Mucosa of descending colon (tissue), 3 donors: ENCODE measurements around the gene HMX2. TPM values are rescaled to one million over a fixed set of nuclear protein-coding genes. Genes with fewer than 3 reads are reported as not detected.

Source experiments
- ATAC-seq: fragments of 200-7000 bp; cut with Tn5 transposase; one replicate; pipeline ENCODE4 v1.9.1; 2020; ENCODE audit warnings: mild to moderate bottlenecking, moderate library complexity
- DNase-seq, 3 donors: peaks; one replicate each; pipeline ENCODE4 v3.0.0-alpha.2; 2020
- H3K36me3 ChIP-seq: fragments of 200-600 bp; one replicate; pipeline ENCODE4 v1.8.0; 2021; ENCODE audit warnings: low read depth, mild to moderate bottlenecking
- H3K4me1 ChIP-seq: fragments of 200-600 bp; one replicate; pipeline ENCODE4 v1.8.0; 2021; ENCODE audit warnings: low read depth, mild to moderate bottlenecking
- H3K4me3 ChIP-seq: fragments of 200-600 bp; one replicate; pipeline ENCODE4 v1.8.0; 2021; ENCODE audit warnings: mild to moderate bottlenecking
- H3K9me3 ChIP-seq: fragments of 200-600 bp; one replicate; pipeline ENCODE4 v1.8.0; 2021; ENCODE audit warnings: mild to moderate bottlenecking
- intact Hi-C, 2 donors: fragments of 100-400 bp; cut with DNase I in 1 of 2; cut with micrococcal nuclease in 1 of 2; formaldehyde crosslinking; loops; one replicate each; pipeline versions ENCODE4 v1.11.0 to v1.11.1; 2022; cut with DNase I, micrococcal nuclease
- total RNA-seq, 3 donors: library from RNA; stranded (reverse); fragmentation: NEBNext Ultra II Directional in 2 of 3; extraction: Animal tissue kit (Norgen Biotek cat#: 25700) in 2 of 3; gene quantifications; one replicate each; pipeline versions ENCODE4 v1.2.1 to v1.2.4, GENCODE V29; 2021 to 2023
- TF ChIP-seq, protein P1 (sequence below): fragments of 200-600 bp; IDR thresholded peaks from one replicate; pipeline ENCODE4 v1.8.0; 2022; ENCODE audit warnings: antibody characterized with exemption, mild to moderate bottlenecking
- donor health status: DM: no; HTN: no; CAD: no; lungs with moderate emphysema.
- donor health status: DM: no; HTN: no; CAD: no.
- donor health status: DM: no; HTN: yes; CAD: no.

The HMX2 gene
- total RNA-seq, 3 donors from 2014 or later: 0.17 to 0.25 (median 0.24) TPM

DNA sequence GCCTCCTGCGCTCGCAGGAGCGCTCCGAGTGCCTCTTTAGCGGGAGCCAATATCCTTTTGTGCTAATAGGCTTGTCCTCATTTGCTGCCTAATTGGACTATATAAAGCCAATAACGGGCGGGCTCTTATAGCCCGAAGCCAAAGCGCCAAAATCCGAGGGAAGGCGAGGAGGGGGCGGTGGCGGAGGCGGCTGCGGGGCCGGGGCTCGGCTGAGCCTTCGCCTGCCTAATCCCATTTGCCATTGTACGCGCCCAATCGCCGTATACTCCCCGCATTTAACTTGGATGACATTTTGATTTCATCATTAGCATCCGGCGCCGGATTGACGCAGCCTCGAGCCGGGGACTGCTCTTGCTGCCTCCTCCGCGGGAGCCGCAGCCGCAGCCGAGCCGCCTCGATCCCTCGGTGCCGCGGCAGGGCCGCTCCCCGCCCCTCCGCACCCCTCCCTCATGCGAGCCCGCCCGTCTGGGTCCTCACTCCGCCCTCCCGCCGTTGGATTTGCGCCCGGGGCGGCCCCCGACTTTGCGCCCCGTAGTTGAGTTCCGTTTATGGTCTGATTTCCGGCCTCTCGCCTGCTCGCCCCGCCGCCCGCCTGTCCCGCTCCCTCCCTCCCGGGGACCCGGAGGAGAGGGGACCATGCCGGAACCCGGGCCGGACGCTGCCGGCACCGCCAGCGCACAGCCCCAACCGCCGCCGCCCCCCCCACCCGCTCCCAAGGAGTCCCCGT, 12.4 kb upstream of the HMX2 start, which contains the start of gene HMX3:
Gene HMX3, plus strand, starts transcription at position 556 of the 727 bp plus-strand sequence. Its CDS starts 81 bp downstream, at position 637.
- no peaks in the 10 kb centered on the region for H3K9me3 ChIP-seq
- no peaks in the 10 kb centered on the region for H3K36me3 ChIP-seq
- TF ChIP-seq, protein P1, sequence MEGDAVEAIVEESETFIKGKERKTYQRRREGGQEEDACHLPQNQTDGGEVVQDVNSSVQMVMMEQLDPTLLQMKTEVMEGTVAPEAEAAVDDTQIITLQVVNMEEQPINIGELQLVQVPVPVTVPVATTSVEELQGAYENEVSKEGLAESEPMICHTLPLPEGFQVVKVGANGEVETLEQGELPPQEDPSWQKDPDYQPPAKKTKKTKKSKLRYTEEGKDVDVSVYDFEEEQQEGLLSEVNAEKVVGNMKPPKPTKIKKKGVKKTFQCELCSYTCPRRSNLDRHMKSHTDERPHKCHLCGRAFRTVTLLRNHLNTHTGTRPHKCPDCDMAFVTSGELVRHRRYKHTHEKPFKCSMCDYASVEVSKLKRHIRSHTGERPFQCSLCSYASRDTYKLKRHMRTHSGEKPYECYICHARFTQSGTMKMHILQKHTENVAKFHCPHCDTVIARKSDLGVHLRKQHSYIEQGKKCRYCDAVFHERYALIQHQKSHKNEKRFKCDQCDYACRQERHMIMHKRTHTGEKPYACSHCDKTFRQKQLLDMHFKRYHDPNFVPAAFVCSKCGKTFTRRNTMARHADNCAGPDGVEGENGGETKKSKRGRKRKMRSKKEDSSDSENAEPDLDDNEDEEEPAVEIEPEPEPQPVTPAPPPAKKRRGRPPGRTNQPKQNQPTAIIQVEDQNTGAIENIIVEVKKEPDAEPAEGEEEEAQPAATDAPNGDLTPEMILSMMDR: no peak
- intact Hi-C loops: no loop called here
- no peak for DNase-seq
- H3K4me3 ChIP-seq: no peak within 1 kb of the TSS
- peaks cover 45% of the 10 kb centered on the region for H3K4me1 ChIP-seq
- ATAC-seq: no peak

DNA sequence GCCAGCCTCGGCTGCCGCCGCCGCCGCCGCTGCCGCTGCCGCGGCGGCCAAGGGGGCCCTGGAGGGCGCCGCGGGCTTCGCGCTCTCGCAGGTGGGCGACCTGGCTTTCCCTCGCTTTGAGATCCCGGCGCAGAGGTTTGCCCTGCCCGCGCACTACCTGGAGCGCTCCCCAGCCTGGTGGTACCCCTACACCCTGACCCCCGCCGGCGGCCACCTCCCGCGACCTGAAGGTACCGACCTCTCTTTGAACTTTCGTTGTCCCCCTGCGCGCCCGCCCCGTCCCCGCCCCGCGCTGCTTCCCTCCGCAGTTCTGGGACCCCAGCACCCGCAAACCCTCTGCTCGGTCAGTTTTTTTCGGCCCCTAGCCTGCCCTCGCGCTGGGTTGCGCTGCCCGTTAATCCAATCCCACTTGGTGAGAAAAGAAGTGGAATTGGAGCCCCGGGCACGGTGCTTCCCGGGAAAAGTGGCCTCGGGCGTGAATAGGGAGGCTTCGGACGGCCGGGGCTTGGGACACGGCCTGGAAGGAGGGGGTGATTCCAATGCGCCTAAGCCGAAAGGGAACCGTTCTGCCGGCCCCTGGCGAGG, 11.6 kb upstream of the HMX2 start:
- H3K36me3 ChIP-seq: no peaks in the 10 kb centered on the region
- intact Hi-C loops: no loop called here

DNA sequence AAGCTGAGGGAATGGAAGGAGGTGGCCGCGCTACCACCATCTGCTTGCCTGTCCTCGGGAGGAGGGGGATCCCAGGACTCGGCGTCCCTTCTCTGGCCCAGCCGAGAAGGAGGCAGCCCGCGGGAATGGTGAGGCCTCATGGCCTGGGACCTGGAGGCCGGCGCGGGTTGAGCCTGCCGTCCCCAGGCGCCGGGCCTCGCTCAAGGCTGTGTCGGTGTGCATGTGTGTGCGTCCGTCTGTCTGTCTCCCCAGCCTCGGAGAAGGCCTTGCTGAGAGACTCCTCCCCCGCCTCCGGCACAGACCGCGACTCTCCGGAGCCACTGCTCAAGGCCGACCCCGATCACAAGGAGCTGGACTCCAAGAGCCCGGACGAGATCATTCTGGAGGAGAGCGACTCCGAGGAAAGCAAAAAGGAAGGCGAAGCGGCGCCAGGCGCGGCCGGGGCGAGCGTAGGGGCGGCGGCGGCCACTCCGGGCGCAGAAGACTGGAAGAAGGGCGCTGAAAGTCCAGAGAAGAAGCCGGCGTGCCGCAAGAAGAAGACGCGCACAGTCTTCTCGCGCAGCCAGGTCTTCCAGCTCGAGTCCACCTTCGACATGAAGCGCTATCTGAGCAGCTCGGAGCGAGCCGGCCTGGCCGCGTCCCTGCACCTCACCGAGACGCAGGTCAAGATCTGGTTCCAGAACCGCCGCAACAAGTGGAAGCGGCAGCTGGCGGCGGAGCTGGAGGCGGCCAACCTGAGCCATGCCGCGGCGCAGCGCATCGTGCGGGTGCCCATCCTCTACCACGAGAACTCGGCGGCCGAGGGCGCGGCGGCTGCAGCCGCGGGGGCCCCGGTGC, 10.9 kb upstream of the HMX2 start:
- peaks cover 45% of the 10 kb centered on the region for H3K4me1 ChIP-seq
- TF ChIP-seq, protein P1: no peak
- H3K4me3 ChIP-seq: no peak overlapping the region
- no peaks in the 10 kb centered on the region for H3K9me3 ChIP-seq
- intact Hi-C loops: no loop called here
- no peaks in the 10 kb centered on the region for H3K36me3 ChIP-seq
- ATAC-seq (no peak), DNase-seq (no peak)

More for the DNA sequence above, 11.6 kb upstream of the HMX2 start:
- no peak overlapping the region for H3K4me3 ChIP-seq
- ATAC-seq: no peak
- H3K4me1 ChIP-seq: peaks cover 45% of the 10 kb centered on the region
- no peak for DNase-seq
- no peaks in the 10 kb centered on the region for H3K9me3 ChIP-seq
- TF ChIP-seq, protein P1: no peak

DNA sequence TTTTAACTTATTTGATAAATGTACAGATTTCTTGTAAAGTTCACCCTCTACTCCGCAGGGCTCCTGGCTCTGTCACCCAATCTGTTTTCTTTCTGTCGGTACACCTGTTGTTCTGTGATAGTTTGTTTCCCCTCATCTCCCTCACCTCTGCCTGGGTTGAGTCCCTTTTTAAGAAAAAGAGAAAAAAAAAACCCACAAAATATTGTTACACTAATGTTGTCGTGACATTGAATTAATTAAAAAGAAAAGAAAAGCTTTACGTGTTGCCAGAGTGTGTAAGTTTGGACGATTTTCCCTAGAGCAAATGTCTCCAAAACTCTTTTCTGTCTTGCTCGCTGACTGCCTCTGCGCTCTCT, 8.8 kb upstream of the HMX2 start:
- Histone ChIP-seq H3K9me3 (no peaks in the 10 kb centered on the region), H3K4me3 (no peak overlapping the region), H3K36me3 (no peaks in the 10 kb centered on the region), H3K4me1 (peaks cover 36% of the 10 kb centered on the region)
- TF ChIP-seq, protein P1: no peak
- intact Hi-C loops: no loop called here
- ATAC-seq: no peak
- no peak for DNase-seq

DNA sequence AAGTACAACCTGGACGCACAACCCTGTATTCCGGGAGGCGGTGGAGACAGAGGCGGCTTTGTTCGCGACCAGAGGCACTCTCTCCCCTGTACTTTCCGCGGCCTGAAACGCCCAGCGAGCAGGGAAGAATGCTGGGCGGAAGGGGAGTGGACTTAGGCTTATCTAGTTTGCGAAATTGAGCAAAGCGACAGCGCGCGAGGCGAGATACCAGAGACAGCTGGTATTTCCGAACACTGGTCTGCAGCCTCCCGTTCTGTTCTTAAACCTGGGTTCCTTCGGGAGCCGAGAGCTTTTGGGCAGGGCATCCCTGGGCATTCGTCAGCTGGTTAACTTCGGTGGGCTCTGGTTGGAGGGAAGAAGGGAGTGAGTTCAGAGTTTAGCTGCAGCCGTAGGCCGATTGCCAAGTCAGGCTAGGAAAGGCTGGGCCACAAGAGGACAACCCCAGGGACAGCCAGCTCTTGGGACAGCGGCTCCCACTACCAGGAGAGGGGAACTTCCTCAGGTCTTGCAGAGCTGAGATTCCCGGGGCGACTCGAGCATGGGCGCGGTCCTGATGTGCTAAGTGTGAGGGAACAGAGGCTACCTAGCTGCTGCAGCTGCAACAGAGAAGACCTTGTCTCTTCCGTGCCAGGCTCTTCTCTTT, 8.3 kb upstream of the HMX2 start:
- ATAC-seq (peak; percentile 72), DNase-seq (peak in 2 of 3 donors; percentile 33 to 52)
- intact Hi-C loops: no loop called here
- TF ChIP-seq, protein P1: no peak
- Histone ChIP-seq H3K4me1 (peaks cover 36% of the 10 kb centered on the region), H3K4me3 (no peak overlapping the region), H3K9me3 (no peaks in the 10 kb centered on the region), H3K36me3 (no peaks in the 10 kb centered on the region)
